Keratinocyte (primary cell): Measurements from ENCODE around the gene B3GNT5. TPM values are rescaled to one million over a fixed set of nuclear protein-coding genes. Genes with fewer than 3 reads are reported as not detected.

ENCODE experiments used
- DNase-seq: peaks from one replicate; pipeline ENCODE4 v3.0.0-alpha.2; 2011; ENCODE audit warnings: low read depth, missing footprints, low spot score
- FAIRE-seq: peaks from 2 replicates; lab custom pipeline; 2011; peaks lifted over from hg19 to GRCh38; lab: Jason Lieb, UNC
- H2AFZ ChIP-seq: 2 replicates; pipeline ENCODE4 v1.6.0; 2012; ENCODE audit warnings: low read length, control low read depth, inconsistent platforms; ENCODE audit not compliant: control insufficient read depth
- H3K27ac ChIP-seq: 2 replicates; pipeline ENCODE4 v1.5.1; 2011; ENCODE audit warnings: low read length; ENCODE audit not compliant: control insufficient read depth, insufficient read depth
- H3K27me3 ChIP-seq: 3 replicates; pipeline ENCODE4 v1.6.0; 2011; ENCODE audit warnings: low read length; ENCODE audit not compliant: control insufficient read depth, insufficient read depth; ENCODE audit errors: extremely low read depth
- H3K36me3 ChIP-seq, 2 experiments: 2 replicates in 1 of 2; 3 replicates in 1 of 2; pipeline ENCODE4 v1.5.1; 2011; ENCODE audit warnings: low read length in 2 of 2, mild to moderate bottlenecking in 1 of 2; ENCODE audit not compliant: control insufficient read depth in 2 of 2, insufficient read depth in 2 of 2; ENCODE audit errors: extremely low read depth in 1 of 2
- H3K4me1 ChIP-seq: 3 replicates; pipeline ENCODE4 v1.5.1; 2011; ENCODE audit warnings: low read length; ENCODE audit not compliant: control insufficient read depth, insufficient read depth; ENCODE audit errors: extremely low read depth
- H3K4me2 ChIP-seq: 3 replicates; pipeline ENCODE4 v1.6.0; 2011; ENCODE audit warnings: low read depth, low read length; ENCODE audit not compliant: control insufficient read depth, insufficient read depth; ENCODE audit errors: extremely low read depth
- H3K4me3 ChIP-seq, 3 experiments: fragments of 200-600 bp in 1 of 3; sonication (generic) in 1 of 3; 2 replicates in 2 of 3; 3 replicates in 1 of 3; pipeline ENCODE4 v1.5.1; 2011 to 2016; ENCODE audit warnings: low read length in 3 of 3, mild to moderate bottlenecking in 3 of 3, control low read depth in 2 of 3, inconsistent platforms in 1 of 3, low read depth in 1 of 3, mixed read lengths in 1 of 3, mixed run types in 1 of 3, moderate library complexity in 1 of 3; ENCODE audit not compliant: control insufficient read depth in 2 of 3, insufficient read depth in 2 of 3; ENCODE audit errors: extremely low read depth in 1 of 3
- H3K79me2 ChIP-seq: 2 replicates; pipeline ENCODE4 v1.6.0; 2012; ENCODE audit warnings: low read length; ENCODE audit not compliant: control insufficient read depth, insufficient read depth
- H3K9ac ChIP-seq: 3 replicates; pipeline ENCODE4 v1.6.0; 2011; ENCODE audit warnings: low read length; ENCODE audit not compliant: control insufficient read depth, insufficient read depth; ENCODE audit errors: extremely low read depth
- H3K9me1 ChIP-seq: 3 replicates; pipeline ENCODE4 v1.6.0; 2011; ENCODE audit warnings: low read length; ENCODE audit not compliant: control insufficient read depth, insufficient read depth; ENCODE audit errors: extremely low read depth
- H3K9me3 ChIP-seq: 2 replicates; pipeline ENCODE4 v1.5.1; 2012; ENCODE audit warnings: low read depth, low read length; ENCODE audit not compliant: control insufficient read depth
- H4K20me1 ChIP-seq: 3 replicates; pipeline ENCODE4 v1.6.0; 2011; ENCODE audit warnings: low read length; ENCODE audit not compliant: control insufficient read depth, insufficient read depth; ENCODE audit errors: extremely low read depth
- EZH2 ChIP-seq: IDR thresholded peaks from one replicate; pipeline ENCODE4 v1.6.1; 2012; ENCODE audit warnings: inconsistent platforms, mild to moderate bottlenecking, low read length, moderate library complexity
- dilution Hi-C: fragments of 300-500 bp; cut with MboI; formaldehyde crosslinking; loops from one replicate; pipeline ENCODE4 v1.7.0; 2020; ENCODE audit warnings: low sequenced_read_pairs; ENCODE audit not compliant: extremely low pct_ligation_motif_present
- polyA plus RNA-seq, 5 experiments: library from polyadenylated mRNA; depleted of rRNA in 3 of 5; stranded (reverse) in 3 of 5; stranded (forward) in 1 of 5; unstranded in 1 of 5; fragments of >200 nt; gene quantifications; 1 replicate in 1 of 5; 2 replicates in 3 of 5; 3 replicates in 1 of 5; pipeline versions ENCODE4 v1.2.1 to v1.2.3, GENCODE V29; 2011 to 2012; ENCODE audit warnings: missing spikeins in 2 of 5, low read depth in 1 of 5, low replicate concordance in 1 of 5
- TF ChIP-seq, protein P1 (sequence below), 3 experiments: IDR thresholded peaks in 1 of 3; conservative IDR thresholded peaks in 1 of 3; optimal IDR thresholded peaks in 1 of 3; 2 replicates in 2 of 3; 3 replicates in 1 of 3; pipeline versions ENCODE3 to v1.5.1; 2011; ENCODE audit warnings: low read length in 3 of 3, mild to moderate bottlenecking in 3 of 3, moderate library complexity in 2 of 3, control low read depth in 1 of 3, inconsistent platforms in 1 of 3; ENCODE audit not compliant: insufficient read depth in 2 of 3; ENCODE audit errors: extremely low read depth in 1 of 3

B3GNT5 gene
- polyA plus RNA-seq, 1 donor (not counting 4 experiments of a cell fraction or from before 2014, with no cell fraction given), result 66.6 TPM

DNA sequence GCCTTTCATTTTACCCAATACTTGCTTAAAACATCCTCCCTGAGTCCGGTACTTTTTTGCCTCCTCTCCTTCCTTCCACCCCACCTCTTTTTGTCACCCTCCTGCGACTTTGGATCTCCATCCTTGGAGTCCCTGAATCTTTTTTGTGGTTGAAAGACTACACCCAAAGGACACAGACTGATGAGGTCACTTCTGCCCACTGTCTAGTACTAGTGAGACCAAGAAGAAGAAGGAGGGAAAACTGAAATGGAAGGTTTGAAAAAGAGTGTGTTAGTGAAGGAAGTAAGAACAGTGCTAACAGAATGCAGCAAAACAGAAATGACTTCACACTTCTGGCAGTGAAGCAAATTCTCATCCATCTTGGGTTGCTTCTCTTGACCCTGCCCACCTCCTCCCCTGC is 6.6 kb downstream of the B3GNT5 start:
- no peak for FAIRE-seq
- Histone ChIP-seq H3K9me1 (no peaks in the 10 kb centered on the region), H3K27me3 (no peaks in the 10 kb centered on the region), H3K9me3 (no peaks in the 10 kb centered on the region), H3K79me2 (peaks cover 96% of the 10 kb centered on the region), H4K20me1 (peaks cover 2% of the 10 kb centered on the region), H2AFZ (no peak overlapping the region), H3K27ac (peak overlapping the region; percentile 15), H3K4me3 (no peak overlapping the region), H3K4me1 (peaks cover 66% of the 10 kb centered on the region), H3K4me2 (peak overlapping the region; percentile 34), H3K9ac (no peak overlapping the region), H3K36me3 (peaks cover 3 to 15% of the 10 kb centered on the region in 2 experiments)
- dilution Hi-C loops, result no loop called here
- DNase-seq, result no peak
- TF ChIP-seq, protein P1, sequence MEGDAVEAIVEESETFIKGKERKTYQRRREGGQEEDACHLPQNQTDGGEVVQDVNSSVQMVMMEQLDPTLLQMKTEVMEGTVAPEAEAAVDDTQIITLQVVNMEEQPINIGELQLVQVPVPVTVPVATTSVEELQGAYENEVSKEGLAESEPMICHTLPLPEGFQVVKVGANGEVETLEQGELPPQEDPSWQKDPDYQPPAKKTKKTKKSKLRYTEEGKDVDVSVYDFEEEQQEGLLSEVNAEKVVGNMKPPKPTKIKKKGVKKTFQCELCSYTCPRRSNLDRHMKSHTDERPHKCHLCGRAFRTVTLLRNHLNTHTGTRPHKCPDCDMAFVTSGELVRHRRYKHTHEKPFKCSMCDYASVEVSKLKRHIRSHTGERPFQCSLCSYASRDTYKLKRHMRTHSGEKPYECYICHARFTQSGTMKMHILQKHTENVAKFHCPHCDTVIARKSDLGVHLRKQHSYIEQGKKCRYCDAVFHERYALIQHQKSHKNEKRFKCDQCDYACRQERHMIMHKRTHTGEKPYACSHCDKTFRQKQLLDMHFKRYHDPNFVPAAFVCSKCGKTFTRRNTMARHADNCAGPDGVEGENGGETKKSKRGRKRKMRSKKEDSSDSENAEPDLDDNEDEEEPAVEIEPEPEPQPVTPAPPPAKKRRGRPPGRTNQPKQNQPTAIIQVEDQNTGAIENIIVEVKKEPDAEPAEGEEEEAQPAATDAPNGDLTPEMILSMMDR (optimal IDR thresholded peaks at IDR 0.05 in 1 of 3, IDR thresholded peaks at IDR 0.05 in 1 of 3, conservative IDR thresholded peaks at IDR 0.05 in 1 of 3; ENCODE audit: extremely low read depth in 1 of 3, insufficient read depth in 2 of 3, low read length in 3 of 3), result no peak
- TF ChIP-seq EZH2, result no peak

DNA sequence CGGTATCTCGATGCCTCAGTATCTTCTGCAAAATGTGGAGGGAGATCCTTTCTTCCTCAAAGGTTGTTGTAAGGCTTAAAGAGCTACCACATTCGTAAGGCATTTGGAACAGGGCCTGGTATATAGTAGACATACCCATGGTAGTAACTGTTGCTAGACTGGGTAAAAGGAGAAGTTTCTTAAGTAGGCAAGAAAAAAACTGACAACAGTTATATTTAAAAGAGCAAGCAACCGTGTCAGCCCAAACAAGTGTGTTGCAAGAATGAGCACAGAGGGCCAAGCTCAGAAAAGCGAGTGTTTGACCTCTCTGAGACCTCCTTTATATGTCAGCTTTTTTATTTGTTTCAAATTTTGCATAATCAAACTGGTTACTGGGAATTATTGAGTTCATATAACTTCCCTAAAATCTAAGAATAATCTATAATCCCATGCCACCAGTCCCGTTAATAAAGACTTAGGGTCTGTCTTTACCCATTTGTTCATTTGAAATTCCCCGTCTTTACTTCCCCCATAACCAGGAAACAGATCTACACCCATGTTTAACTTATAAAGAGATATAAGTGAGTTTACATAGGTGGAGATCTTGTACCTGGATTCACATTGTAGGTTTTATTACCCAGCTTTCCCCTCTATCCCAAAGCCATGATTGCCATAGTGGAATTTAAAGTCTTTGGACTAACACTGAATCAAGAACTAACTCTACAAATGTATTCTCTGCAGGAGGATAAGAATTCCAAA is 7.3 kb downstream of the B3GNT5 start:
- Histone ChIP-seq H3K9me1 (no peaks in the 10 kb centered on the region), H3K27me3 (no peaks in the 10 kb centered on the region), H3K4me3 (no peak overlapping the region), H3K36me3 (peaks cover 3 to 15% of the 10 kb centered on the region in 2 experiments), H3K79me2 (peaks cover 96% of the 10 kb centered on the region), H3K9ac (no peak overlapping the region), H3K4me1 (peaks cover 70% of the 10 kb centered on the region), H4K20me1 (peaks cover 2% of the 10 kb centered on the region), H3K9me3 (no peaks in the 10 kb centered on the region), H3K27ac (peak overlapping the region; percentile 22), H2AFZ (no peak overlapping the region), H3K4me2 (peak overlapping the region; percentile 43)
- FAIRE-seq (no peak), DNase-seq (no peak)
- dilution Hi-C loops, result no loop called here
- no peak for TF ChIP-seq EZH2
- TF ChIP-seq, protein P1 (optimal IDR thresholded peaks at IDR 0.05 in 1 of 3, IDR thresholded peaks at IDR 0.05 in 1 of 3, conservative IDR thresholded peaks at IDR 0.05 in 1 of 3; ENCODE audit: extremely low read depth in 1 of 3, insufficient read depth in 2 of 3, low read length in 3 of 3), result no peak
